Esophagus muscularis mucosa (tissue), 3 donors: ENCODE measurements around the gene KRTAP12-3.

Experiments
- CTCF ChIP-seq, 3 experiments: fragments of 200-600 bp in 2 of 3; fragments of 450-650 bp in 1 of 3; sonication (generic) in 2 of 3; IDR thresholded peaks; one replicate each; pipeline ENCODE4 v1.5.1; 2017 to 2019; ENCODE audit warnings: antibody characterized with exemption in 3 of 3, mild to moderate bottlenecking in 2 of 3, moderate library complexity in 1 of 3
- POLR2A ChIP-seq: fragments of 450-650 bp; IDR thresholded peaks from one replicate; pipeline ENCODE4 v1.6.1; 2017; ENCODE audit warnings: antibody characterized with exemption, moderate library complexity, mild to moderate bottlenecking, low read depth

- no peak for TF ChIP-seq CTCF (IDR thresholded peaks at IDR 0.05)
- no peak for TF ChIP-seq POLR2A
Measured at GRCh38 chr21:44630440-44630839, 27.3 kb upstream of the KRTAP12-3 start.
